Stomach (tissue), 9 donors: ENCODE data around the gene FKBP14. TPM values are rescaled to one million over a fixed set of nuclear protein-coding genes. Genes with fewer than 3 reads are reported as not detected.

Experiments
- DNase-seq, 2 donors: peaks; one replicate each; pipeline versions ENCODE4 v3.0.0 to v3.0.0-alpha.2; 2013 to 2019
- H3K27ac ChIP-seq, 5 donors: fragments of 200-600 bp in 4 of 5; sonication (generic) in 4 of 5; one replicate each; pipeline ENCODE4 v1.5.1; 2013 to 2019; ENCODE audit warnings: mild to moderate bottlenecking in 1 of 5, moderate library complexity in 1 of 5
- H3K27me3 ChIP-seq, 3 donors: fragments of 200-600 bp; sonication (generic); one replicate each; pipeline ENCODE4 v1.5.1; 2017 to 2019; ENCODE audit warnings: mixed run types in 1 of 3
- H3K36me3 ChIP-seq, 4 donors: fragments of 200-600 bp; sonication (generic); 1 replicate in 3 of 4; 2 replicates in 1 of 4; pipeline ENCODE4 v1.5.1; 2016 to 2019
- H3K4me1 ChIP-seq, 4 donors: fragments of 200-600 bp; sonication (generic); one replicate each; pipeline ENCODE4 v1.5.1; 2016 to 2019
- H3K4me3 ChIP-seq, 4 donors: fragments of 200-600 bp; sonication (generic) in 3 of 4; one replicate each; pipeline ENCODE4 v1.5.1; 2016 to 2019; ENCODE audit warnings: mild to moderate bottlenecking in 1 of 4
- H3K9me3 ChIP-seq, 4 donors: fragments of 200-600 bp; sonication (generic); one replicate each; pipeline ENCODE4 v1.5.1; 2016 to 2019
- CTCF ChIP-seq, 7 experiments: fragments of 450-650 bp in 4 of 7; fragments of 200-600 bp in 3 of 7; sonication (generic) in 3 of 7; IDR thresholded peaks; one replicate each; pipeline ENCODE4 v1.5.1; 2016 to 2019; ENCODE audit warnings: antibody characterized with exemption in 7 of 7, control low read depth in 2 of 7, mild to moderate bottlenecking in 1 of 7
- EP300 ChIP-seq: sonication (generic); formaldehyde crosslinking; IDR thresholded peaks from one replicate; pipeline ENCODE4 v1.6.1; 2017; ENCODE audit warnings: antibody characterized with exemption
- POLR2A ChIP-seq, 4 donors: fragments of 450-650 bp; IDR thresholded peaks; one replicate each; pipeline ENCODE4 v1.6.1; 2016; ENCODE audit warnings: antibody characterized with exemption in 4 of 4, control low read depth in 2 of 4, mild to moderate bottlenecking in 1 of 4, moderate library complexity in 1 of 4
- POLR2AphosphoS5 ChIP-seq, 3 donors: sonication (generic); formaldehyde crosslinking; IDR thresholded peaks; one replicate each; pipeline ENCODE4 v1.6.1; 2016; ENCODE audit warnings: antibody characterized with exemption in 3 of 3
- WGBS, 5 donors: extraction: QIAGEN DNeasy Blood & Tissue Kit in 3 of 5; methylation state at CpG; one replicate each; pipeline versions ENCODE4 v1.1.5 to v1.1.7; 2013 to 2018; 5-methylcytosine and 5-hydroxymethylcytosine counted together
- intact Hi-C: fragments of 100-400 bp; cut with DNase I; formaldehyde crosslinking; loops from one replicate; pipeline ENCODE4 v1.15.1; 2023; ENCODE audit warnings: low total_unique reads
- polyA plus RNA-seq, 3 donors: library from polyadenylated mRNA; stranded (reverse); fragments of 200-250 nt; gene quantifications; one replicate each; pipeline ENCODE4 v1.2.3, GENCODE V29; 2013
- total RNA-seq, 5 donors: library from RNA; depleted of rRNA; stranded (reverse); fragments of >200 nt; gene quantifications; one replicate each; pipeline versions ENCODE4 v1.1.0 to v1.2.3, GENCODE V29; 2014 to 2016
- donor health status: healthy with polysubstance abuse.
- donor health status: Bipolar disorder and iron deficiency.
- donor health status: healthy.

Gene FKBP14
- total and polyA plus RNA-seq, 8 donors: 0.29 to 45.2 (median 5.9) TPM

DNA sequence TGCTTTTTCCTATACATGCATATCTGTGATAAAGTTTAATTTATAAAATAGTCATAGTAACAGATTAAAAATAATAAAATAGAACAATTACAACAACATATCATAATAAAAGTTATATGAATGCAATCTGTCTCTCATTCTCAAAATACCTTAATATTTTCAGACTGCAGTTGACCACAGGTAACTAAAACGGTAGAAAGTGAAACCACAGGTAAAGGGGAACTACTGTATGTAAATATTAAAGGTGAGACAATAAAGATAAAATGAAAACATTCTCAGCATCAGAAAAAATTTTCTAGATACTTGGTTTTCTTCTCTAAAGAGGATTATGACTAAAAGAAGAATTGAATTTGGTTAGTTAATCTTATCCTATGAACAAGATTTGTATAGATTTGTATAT, 6.0 kb downstream of the FKBP14 start:
- intact Hi-C loops: no loop called here
- H3K27ac ChIP-seq: no peak overlapping the region
- peaks cover 0 to 31% (median 27%) of the 10 kb centered on the region in 4 donors for H3K36me3 ChIP-seq
- no peak overlapping the region for H3K4me3 ChIP-seq
- no peaks in the 10 kb centered on the region for H3K9me3 ChIP-seq
- TF ChIP-seq EP300 (no peak), CTCF (IDR thresholded peaks at IDR 0.05) (no peak), POLR2AphosphoS5 (IDR thresholded peaks at IDR 0.05) (no peak), POLR2A (IDR thresholded peaks at IDR 0.05) (no peak)
- WGBS, 5 donors: 18 to 36% (median 29%) methylated on average over 1 of the region's 1 CpG
- no peaks in the 10 kb centered on the region for H3K27me3 ChIP-seq
- H3K4me1 ChIP-seq: peaks cover 7 to 36% (median 20%) of the 10 kb centered on the region in 4 donors
- no peak for DNase-seq

DNA sequence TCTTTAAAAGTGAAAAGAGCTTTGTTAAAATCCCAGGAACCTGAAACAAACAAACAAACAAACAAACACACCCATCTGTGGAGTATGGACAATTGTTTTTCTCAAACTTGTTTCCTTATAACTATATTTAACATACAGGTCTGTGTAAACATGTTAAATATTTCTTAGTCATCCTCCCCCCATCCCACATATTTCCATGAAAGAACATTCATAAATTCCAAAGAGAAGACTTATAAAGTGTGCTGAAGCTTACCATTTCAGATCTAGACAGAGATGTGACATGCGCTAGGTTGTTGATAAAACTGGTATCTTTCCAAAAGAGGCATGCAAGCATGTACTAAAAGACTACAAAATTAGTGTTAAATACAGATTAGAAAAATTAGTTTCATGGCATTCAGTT, 6.5 kb downstream of the FKBP14 start:
- H3K27me3 ChIP-seq: no peaks in the 10 kb centered on the region
- peaks cover 0 to 34% (median 28%) of the 10 kb centered on the region in 4 donors for H3K36me3 ChIP-seq
- intact Hi-C loops: no loop called here
- no peak for TF ChIP-seq POLR2AphosphoS5 (IDR thresholded peaks at IDR 0.05)
- no peak for TF ChIP-seq POLR2A (IDR thresholded peaks at IDR 0.05)
- TF ChIP-seq CTCF (IDR thresholded peaks at IDR 0.05): no peak
- no peak for TF ChIP-seq EP300
- no peaks in the 10 kb centered on the region for H3K9me3 ChIP-seq
- peaks cover 2 to 30% (median 15%) of the 10 kb centered on the region in 4 donors for H3K4me1 ChIP-seq
- H3K27ac ChIP-seq: no peak overlapping the region
- 93 to 100% (median 95%) methylated on average over 1 of the region's 1 CpG for WGBS, 5 donors
- no peak for DNase-seq
- no peak overlapping the region for H3K4me3 ChIP-seq

DNA sequence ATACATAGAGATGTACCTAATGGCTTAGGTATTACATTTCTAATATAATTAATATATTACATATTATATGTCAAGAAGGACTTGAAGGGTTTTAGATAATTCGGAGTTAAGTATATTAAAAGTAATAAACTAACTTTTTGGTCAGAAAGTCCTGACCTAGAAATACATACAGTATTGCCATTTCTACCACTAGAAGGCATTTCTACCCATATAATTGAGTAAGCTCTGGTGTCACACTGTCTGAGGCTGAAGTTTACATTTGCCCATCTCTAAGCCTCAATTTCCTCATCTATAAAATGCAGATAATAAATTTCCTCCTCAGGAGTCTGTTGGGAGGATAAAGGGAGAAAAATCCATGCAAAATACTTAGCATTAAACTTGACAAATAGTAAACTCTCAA, 7.1 kb downstream of the FKBP14 start:
- no peaks in the 10 kb centered on the region for H3K9me3 ChIP-seq
- intact Hi-C loops: no loop called here

GRCh38 chr7:30018451-30018850, 8.1 kb downstream of the FKBP14 start:
- no peak overlapping the region for H3K4me3 ChIP-seq
- no peaks in the 10 kb centered on the region for H3K27me3 ChIP-seq
- TF ChIP-seq POLR2A (IDR thresholded peaks at IDR 0.05) (no peak), POLR2AphosphoS5 (IDR thresholded peaks at IDR 0.05) (no peak), EP300 (no peak)
- H3K4me1 ChIP-seq: peaks cover 0 to 15% (median 3%) of the 10 kb centered on the region in 4 donors
- no peaks in the 10 kb centered on the region for H3K9me3 ChIP-seq
- peaks cover 0 to 47% (median 42%) of the 10 kb centered on the region in 4 donors for H3K36me3 ChIP-seq
- intact Hi-C loops: no loop called here
- no peak for DNase-seq
- no peak overlapping the region for H3K27ac ChIP-seq

More for the DNA sequence above, 7.1 kb downstream of the FKBP14 start:
- Histone ChIP-seq H3K4me1 (peaks cover 0 to 24% (median 9%) of the 10 kb centered on the region in 4 donors), H3K27me3 (no peaks in the 10 kb centered on the region), H3K4me3 (no peak overlapping the region), H3K27ac (no peak overlapping the region), H3K36me3 (peaks cover 0 to 40% (median 33%) of the 10 kb centered on the region in 4 donors)
- DNase-seq: no peak
- WGBS, 5 donors: 74 to 93% (median 83%) methylated on average over 1 of the region's 1 CpG
- TF ChIP-seq CTCF (IDR thresholded peaks at IDR 0.05): no peak
- no peak for TF ChIP-seq EP300
- TF ChIP-seq POLR2A (IDR thresholded peaks at IDR 0.05): no peak
- no peak for TF ChIP-seq POLR2AphosphoS5 (IDR thresholded peaks at IDR 0.05)

DNA sequence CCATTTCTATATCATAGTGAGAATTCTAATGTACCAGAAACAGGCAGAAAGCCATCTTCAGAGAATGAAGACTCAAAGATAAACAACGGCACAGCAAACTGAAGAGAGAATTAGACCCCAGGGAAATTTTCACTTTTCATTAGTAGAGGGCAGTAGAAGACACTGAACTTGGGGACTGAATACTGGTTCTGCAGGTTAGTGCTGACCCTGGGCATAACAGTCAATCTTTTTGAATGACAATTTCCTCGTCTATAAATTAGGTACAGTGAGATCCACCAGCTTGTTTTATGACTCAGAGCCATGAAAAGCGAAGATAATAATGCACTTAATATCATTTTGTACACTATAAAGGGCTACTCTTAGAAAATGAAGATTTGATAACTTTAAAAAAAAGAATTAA, 13.7 kb downstream of the FKBP14 start:
- Histone ChIP-seq H3K27ac (no peak overlapping the region), H3K36me3 (peaks cover 0 to 44% (median 41%) of the 10 kb centered on the region in 4 donors), H3K27me3 (no peaks in the 10 kb centered on the region), H3K9me3 (no peaks in the 10 kb centered on the region), H3K4me3 (no peak overlapping the region), H3K4me1 (no peaks in the 10 kb centered on the region)
- 79 to 84% (median 82%) methylated on average over 3 of the region's 3 CpGs for WGBS, 5 donors
- intact Hi-C loops: no loop called here
- no peak for DNase-seq
- TF ChIP-seq CTCF (IDR thresholded peaks at IDR 0.05) (no peak), POLR2A (IDR thresholded peaks at IDR 0.05) (no peak)
